Islet of Langerhans (tissue), 1 donor: ENCODE results near the gene GUF1.

Experiments used
- FAIRE-seq: peaks from one replicate; lab custom pipeline; 2011; peaks lifted over from hg19 to GRCh38; lab: Jason Lieb, UNC

GUF1 gene

GRCh38 chr4:44678094-44679041 is at the start of gene GUF1:
TSS of gene GUF1 (plus strand) at chr4:44678420. CDS start at chr4:44678623, 203 bp downstream.
- FAIRE-seq, result peak; percentile 69

- peak; percentile 100 for FAIRE-seq
These were observed 48.8 kb upstream of the GUF1 start for GRCh38 chr4:44629280-44629866.

- no peak for FAIRE-seq
These were observed 46.1 kb upstream of the GUF1 start for GRCh38 chr4:44632089-44632488.

DNA sequence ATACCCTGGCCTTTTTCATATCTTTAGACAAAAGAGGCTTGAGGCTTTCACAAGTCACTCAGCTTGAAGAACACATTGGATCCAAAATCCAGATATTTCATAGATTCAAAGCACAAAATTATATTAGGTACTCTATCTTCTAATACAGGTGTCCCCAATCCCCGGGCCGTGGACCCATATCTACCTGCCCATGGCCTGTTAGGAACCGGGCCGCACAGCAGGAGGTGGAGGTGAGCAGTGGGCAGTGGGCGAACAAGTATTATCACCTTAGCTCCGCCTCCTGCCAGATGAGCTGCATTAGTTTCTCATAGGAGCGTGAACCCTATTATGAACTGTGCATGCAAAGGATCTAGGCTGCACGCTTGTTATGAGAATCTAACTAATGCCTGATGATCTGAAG is 45.5 kb upstream of the GUF1 start:
- no peak for FAIRE-seq

- no peak for FAIRE-seq
These were observed 40.1 kb upstream of the GUF1 start for GRCh38 chr4:44638091-44638490.

DNA sequence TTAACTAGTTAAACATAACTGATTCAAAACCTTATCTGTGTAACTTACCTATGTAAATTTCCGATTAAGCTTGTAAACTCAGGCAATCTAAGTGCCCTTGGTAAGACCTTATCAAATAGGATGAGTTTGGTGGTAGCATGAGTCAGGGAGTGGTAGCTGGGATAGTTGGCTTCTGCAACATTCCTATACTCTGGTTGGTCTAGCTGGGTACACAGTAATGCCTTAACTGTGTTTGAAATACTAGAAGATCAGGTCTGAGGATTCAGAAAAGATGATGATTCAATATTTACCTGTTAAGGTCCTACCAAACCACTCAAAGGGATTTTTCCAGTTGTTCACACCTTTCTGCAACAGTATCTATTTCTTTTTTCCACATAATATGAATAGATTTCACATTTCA is 32.1 kb upstream of the GUF1 start:
- FAIRE-seq, result no peak

DNA sequence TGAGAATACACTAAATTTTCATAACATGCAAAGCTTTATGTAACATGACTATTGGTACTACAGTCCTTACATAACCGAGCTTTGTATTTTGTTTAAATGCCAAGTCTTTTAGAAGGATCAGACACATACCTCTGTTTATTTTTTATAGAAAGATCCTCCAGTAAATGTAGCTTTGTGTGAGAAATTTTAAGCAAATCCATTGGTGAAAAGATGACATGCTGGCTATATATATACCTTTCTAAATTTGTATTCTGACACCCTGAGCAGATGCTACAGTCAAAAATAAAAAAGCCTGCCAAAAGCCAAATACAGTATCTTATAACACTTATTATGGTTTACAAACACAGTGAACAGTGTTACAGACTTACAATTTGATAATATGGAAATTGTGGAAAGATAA is 26.8 kb upstream of the GUF1 start, which contains the start of gene YIPF7:
TSS of gene YIPF7 (minus strand) at position 201 of the 400 bp plus-strand sequence. CDS start 1,525 bp downstream, outside the sequence.
- FAIRE-seq, result no peak

DNA sequence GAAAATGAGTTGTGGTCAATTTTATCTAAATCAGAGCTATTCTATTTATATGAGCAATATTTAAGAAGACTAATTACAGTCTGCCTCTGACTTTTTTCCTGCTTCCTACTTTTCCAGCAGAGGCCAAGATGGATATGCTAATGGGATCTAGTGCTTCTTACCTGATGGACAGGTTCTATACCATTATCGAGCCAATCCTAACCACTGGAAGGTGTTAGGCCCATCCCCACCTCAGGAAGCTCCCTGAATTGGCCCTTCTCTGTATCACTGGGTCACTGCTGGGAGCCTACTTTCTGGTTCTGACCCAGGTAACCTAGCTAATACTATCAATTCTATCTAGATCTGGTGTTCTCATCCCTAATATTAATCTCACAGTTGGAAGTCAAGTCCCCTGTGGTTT is 26.2 kb upstream of the GUF1 start:
- FAIRE-seq, result no peak

DNA sequence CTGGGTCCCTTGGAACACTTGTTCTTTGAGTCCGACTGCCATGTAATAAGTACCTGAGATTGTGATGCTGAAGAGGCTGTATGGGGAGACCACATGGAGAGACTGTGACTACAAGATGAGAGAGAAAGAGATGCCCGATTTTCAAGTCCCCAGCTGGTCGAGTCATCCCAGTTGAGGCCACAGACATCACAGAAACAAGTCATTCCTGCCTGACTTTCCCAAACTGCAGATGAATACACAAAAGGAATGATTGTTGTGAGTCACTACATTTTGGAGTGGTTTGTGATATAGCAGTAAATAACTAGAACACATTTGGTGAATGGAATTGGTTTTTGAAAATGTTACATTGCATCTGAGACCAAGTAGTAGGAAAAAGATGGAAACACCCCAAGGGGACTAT is 17.8 kb upstream of the GUF1 start:
- no peak for FAIRE-seq

- no peak for FAIRE-seq
These were observed 16.1 kb upstream of the GUF1 start for GRCh38 chr4:44661940-44662622.

DNA sequence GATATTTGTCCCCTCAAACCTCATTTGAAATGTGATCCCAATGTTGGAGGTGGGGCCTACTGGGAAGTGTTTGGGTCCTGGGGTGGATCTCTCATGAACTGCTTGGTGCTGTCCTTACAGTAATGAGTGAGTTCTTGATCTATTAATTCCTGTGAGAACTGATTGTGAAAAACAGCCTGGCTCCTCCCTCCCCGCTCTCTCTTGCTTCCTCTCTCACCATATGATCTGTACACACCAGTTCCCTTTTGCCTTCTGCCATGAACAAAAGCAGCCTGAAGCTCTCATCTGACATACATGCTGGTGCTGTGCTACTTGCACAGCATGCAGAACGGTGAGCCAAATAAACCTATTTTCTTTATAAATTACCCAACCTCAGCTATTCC is 15.6 kb upstream of the GUF1 start:
- FAIRE-seq, result no peak

DNA sequence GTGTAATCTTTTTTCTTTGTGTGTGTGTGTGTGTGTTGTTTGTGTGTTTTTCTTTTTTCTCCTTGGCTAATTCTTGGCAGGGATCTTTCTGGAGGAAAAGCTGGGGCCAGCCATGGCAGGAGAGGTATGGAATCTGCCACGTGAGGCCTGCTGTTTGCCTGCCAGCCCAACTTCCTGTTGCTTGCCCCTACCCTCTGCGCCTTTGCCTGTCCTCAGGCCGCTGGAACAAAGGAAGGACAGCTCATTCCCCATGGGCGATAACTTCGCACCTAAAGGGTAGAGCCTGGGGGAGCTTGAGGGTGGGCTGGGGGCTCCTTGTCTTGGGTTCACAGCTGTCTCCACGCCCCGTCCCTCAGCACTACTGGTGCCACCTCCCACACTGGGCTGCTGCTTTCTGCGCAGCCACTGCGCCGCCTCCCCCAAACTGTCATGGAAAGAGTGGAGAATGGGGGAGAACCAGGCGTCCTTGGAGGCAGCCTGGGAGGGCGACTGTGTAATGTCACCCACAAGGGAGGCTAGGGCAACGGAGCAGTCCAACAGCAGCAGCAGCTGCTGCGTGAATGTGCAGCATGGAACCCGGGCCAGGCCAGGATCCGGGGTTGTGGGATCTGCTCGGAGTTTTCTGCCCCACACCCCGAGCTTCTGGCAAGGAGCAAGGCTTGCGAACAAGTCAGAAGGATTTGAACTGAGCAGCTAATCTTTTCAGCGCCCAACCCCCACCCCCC is 14.5 kb upstream of the GUF1 start:
- FAIRE-seq, result no peak

GRCh38 chr4:44668526-44668925 is 9.7 kb upstream of the GUF1 start:
- FAIRE-seq, result no peak

- no peak for FAIRE-seq
These were observed 7.6 kb upstream of the GUF1 start for GRCh38 chr4:44670506-44671199.

GRCh38 chr4:44671636-44672035 is 6.6 kb upstream of the GUF1 start:
- no peak for FAIRE-seq

GRCh38 chr4:44674471-44674870 is 3.7 kb upstream of the GUF1 start:
- FAIRE-seq, result no peak

DNA sequence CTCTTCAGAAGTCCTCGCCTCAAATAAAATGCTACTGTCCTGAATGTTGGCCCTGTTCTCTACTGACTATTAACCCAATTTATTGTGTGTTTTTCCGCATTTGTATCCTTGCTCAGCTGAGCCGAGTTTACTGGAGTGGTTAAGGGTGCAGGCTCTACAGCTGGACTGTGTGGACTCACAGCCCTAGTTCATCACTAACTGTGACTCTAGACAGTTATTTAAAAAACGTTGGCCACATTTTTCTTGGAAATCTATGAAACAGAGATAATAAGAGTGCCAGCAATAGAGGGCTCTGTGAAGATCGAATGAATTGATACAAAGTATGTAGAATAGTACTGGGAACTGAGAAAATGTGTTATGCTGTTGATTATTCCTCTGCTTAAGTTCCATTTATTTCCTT is 2.9 kb upstream of the GUF1 start:
- no peak for FAIRE-seq

- no peak for FAIRE-seq
These were observed 840 bp downstream of the GUF1 start for GRCh38 chr4:44679060-44679459.

DNA sequence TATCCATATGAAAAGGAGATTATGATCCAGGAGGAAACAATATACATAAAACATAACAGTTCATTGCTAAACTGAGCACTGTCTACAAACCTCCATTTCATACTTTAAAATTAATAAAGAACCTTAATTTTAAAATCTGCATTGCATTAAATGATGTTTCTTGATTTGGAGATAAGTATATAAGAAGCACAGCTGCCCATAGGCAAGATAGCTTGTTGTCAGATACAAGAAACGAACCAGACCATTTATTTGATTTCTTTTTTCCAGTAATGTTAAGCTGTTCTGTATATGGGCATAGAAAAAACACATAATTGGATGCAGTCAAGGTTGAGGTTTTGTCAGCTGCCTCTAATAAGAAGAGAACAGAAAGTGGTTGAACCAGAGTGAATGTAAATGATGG is 6.4 kb downstream of the GUF1 start:
- FAIRE-seq, result no peak

DNA sequence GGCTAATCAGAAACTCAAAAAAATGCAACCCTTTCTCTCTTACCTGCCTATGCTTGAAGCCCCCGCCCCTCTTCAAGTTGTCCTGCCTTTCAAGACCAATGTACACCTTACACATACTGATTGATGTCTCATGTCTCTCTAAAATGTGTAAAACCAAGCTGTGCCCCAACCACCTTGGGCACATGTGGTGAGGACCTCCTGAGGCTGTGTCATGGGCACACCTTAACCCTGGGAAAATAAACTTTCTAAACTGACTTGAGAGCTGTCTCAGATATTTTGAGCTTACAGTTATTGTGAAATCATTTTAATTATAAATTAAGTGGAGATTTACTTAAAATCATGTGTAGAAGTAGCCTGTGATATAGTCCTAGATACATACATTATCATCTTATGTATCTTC is 22.2 kb downstream of the GUF1 start:
- no peak for FAIRE-seq

DNA sequence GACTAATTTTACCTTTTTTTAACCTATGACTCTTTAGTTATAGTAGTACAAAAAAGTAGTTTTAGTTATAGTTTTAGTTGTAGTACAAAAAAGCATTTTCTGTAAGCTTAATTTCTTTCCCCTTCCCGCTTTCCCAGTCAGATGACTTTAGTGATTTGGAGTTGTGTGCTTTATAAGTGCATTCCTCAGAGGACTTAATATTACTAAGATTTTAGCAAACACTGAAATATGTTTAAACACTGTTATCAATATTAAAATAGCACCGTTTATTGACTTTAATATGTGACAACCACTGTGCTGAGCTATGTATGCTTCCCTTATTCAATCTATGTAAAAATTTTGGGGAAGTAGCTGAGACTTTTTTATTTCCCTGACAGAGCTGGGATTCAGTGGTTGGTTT is 22.8 kb downstream of the GUF1 start:
- peak; percentile 21 for FAIRE-seq

GRCh38 chr4:44704673-44705072 is 26.5 kb downstream of the GUF1 start:
- FAIRE-seq, result no peak
